Body of pancreas (tissue), 4 donors: ENCODE measurements around the gene RCOR1.
"Not testable (repeated sequence)": the region's sequence is repeated elsewhere in the genome, so short reads cannot be mapped to it uniquely, and the experiment has no call there.

Experiments
- POLR2A ChIP-seq, 3 donors: fragments of 450-650 bp; IDR thresholded peaks; one replicate each; pipeline ENCODE4 v1.6.1; 2016; ENCODE audit warnings: antibody characterized with exemption in 3 of 3, mild to moderate bottlenecking in 2 of 3
- TF ChIP-seq, protein P1 (sequence below), 7 experiments: fragments of 450-650 bp in 4 of 7; fragments of 200-600 bp in 3 of 7; sonication (generic) in 3 of 7; IDR thresholded peaks; one replicate each; pipeline ENCODE4 v1.5.1; 2016 to 2019; ENCODE audit warnings: antibody characterized with exemption in 7 of 7

DNA sequence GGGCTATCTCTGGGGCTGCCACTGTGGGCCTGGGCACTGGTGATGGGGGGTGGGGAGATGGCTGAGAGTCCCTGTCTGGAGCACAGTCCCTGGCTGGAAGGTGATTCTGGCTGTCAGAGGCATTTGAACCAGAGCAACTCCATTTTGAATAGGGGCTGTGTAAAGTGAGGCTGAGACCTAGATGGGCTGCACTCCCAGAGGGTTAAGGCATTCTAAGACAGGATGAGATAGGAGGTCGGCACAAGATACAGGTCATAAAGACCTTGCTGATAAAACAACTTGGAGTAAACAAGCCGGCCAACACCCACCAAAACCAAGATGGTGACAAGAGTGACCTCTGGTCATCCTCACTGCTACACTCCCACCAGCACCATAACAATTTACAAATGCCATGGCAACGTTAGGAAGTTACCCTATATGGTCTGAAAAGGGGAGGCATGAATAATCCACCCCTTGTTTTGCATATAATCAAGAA, 41.5 kb upstream of the RCOR1 start:
- TF ChIP-seq, protein P1, sequence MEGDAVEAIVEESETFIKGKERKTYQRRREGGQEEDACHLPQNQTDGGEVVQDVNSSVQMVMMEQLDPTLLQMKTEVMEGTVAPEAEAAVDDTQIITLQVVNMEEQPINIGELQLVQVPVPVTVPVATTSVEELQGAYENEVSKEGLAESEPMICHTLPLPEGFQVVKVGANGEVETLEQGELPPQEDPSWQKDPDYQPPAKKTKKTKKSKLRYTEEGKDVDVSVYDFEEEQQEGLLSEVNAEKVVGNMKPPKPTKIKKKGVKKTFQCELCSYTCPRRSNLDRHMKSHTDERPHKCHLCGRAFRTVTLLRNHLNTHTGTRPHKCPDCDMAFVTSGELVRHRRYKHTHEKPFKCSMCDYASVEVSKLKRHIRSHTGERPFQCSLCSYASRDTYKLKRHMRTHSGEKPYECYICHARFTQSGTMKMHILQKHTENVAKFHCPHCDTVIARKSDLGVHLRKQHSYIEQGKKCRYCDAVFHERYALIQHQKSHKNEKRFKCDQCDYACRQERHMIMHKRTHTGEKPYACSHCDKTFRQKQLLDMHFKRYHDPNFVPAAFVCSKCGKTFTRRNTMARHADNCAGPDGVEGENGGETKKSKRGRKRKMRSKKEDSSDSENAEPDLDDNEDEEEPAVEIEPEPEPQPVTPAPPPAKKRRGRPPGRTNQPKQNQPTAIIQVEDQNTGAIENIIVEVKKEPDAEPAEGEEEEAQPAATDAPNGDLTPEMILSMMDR (IDR thresholded peaks at IDR 0.05), result not testable (repeated sequence)
- TF ChIP-seq POLR2A (IDR thresholded peaks at IDR 0.05), result not testable (repeated sequence)
